ENCODE data around the gene HES7. TPM values are rescaled to one million over a fixed set of nuclear protein-coding genes. Genes with fewer than 3 reads are reported as not detected.

HES7 gene
- total RNA-seq, 1 experiment from 2014 or later: 0.33 TPM

- Histone ChIP-seq H3K23me2 (ENCODE audit: insufficient read length, low read depth, low read length, poor library complexity, severe bottlenecking) (peaks cover 46% of the 10 kb centered on the region), H2BK120ac (ENCODE audit: low read depth, low read length, poor library complexity, severe bottlenecking) (no peak overlapping the region), H3K9me3 (ENCODE audit: control insufficient read depth, low read depth, low read length) (no peaks in the 10 kb centered on the region), H3K23ac (ENCODE audit: insufficient read length, low read depth, low read length) (no peak overlapping the region), H2BK20ac (ENCODE audit: low read depth, low read length, poor library complexity, severe bottlenecking) (no peak overlapping the region), H3K56ac (ENCODE audit: insufficient read length, low read depth, low read length) (no peak overlapping the region), H3K4me1 (ENCODE audit: insufficient read depth, low read length) (no peaks in the 10 kb centered on the region; the same call in 1 of the 2 replicates), H4K91ac (ENCODE audit: insufficient read length, low read depth, low read length) (no peak overlapping the region), H2BK15ac (ENCODE audit: low read depth, low read length) (no peak overlapping the region), H4K5ac (ENCODE audit: insufficient read length, low read depth, low read length) (no peak overlapping the region), H3K4me2 (ENCODE audit: insufficient read depth, insufficient read length, low read length) (peak overlapping the region; percentile 66), H3K4ac (ENCODE audit: low read depth, low read length) (no peak overlapping the region), H3K27ac (ENCODE audit: insufficient read length, low read depth, low read length) (no peak overlapping the region), H2BK5ac (ENCODE audit: insufficient read length, low read length) (no peak overlapping the region), H3K79me2 (ENCODE audit: insufficient read depth, low read length) (no peaks in the 10 kb centered on the region), H3K14ac (ENCODE audit: insufficient read depth, low read length) (no peak overlapping the region), H2BK12ac (ENCODE audit: insufficient read length, low read depth, low read length) (no peak overlapping the region), H4K20me1 (ENCODE audit: control insufficient read depth, insufficient read depth, insufficient read length) (no peaks in the 10 kb centered on the region), H4K8ac (replicated peaks; ENCODE audit: insufficient read length, low read depth, low read length) (no peak overlapping the region), H3K9ac (ENCODE audit: extremely low read depth, insufficient read length, low read length) (no peak overlapping the region), H3T11ph (ENCODE audit: low read length) (no peak overlapping the region), H3K27me3 (ENCODE audit: insufficient read depth, low read length) (peaks cover 34% of the 10 kb centered on the region), H3K18ac (ENCODE audit: insufficient read length, low read depth, low read length) (no peak overlapping the region), H2AK5ac (ENCODE audit: insufficient read length, low read length) (no peak overlapping the region), H3K79me1 (ENCODE audit: insufficient read depth, low read depth, low read length, poor library complexity, severe bottlenecking) (no peaks in the 10 kb centered on the region), H2AFZ (ENCODE audit: low read length) (no peak overlapping the region)
- peaks cover 87% of the 10 kb centered on the region for H3K27me3 Mint-ChIP-seq (ENCODE audit: low read depth)
- DNase-seq: no peak
- peaks cover 4 to 8% of the 10 kb centered on the region in 2 experiments; a peak in 4 of 5 replicates for H3K9me3 Mint-ChIP-seq
- H3K4me3 Mint-ChIP-seq: peak overlapping the region; percentile 91 to 93
- H3K4me1 Mint-ChIP-seq: peaks cover 42 to 43% of the 10 kb centered on the region in 2 experiments
- no peaks in the 10 kb centered on the region; a peak in 2 of 7 replicates for H3K36me3 Mint-ChIP-seq (ENCODE audit: insufficient read depth in 1 of 3, low read depth in 3 of 3)
- no peak for TF ChIP-seq CTCF (conservative IDR thresholded peaks at IDR 0.05)
- no CpG with 5 or more reads among the region's 24 CpGs for WGBS (ENCODE audit: extremely low coverage, insufficient read length, low lambda C conversion rate)
- H3K27ac Mint-ChIP-seq: no peak overlapping the region
Measured at GRCh38 chr17:8124350-8125153, 646 bp upstream of the HES7 start.

Data from H9 (cell line).